IMR-90 (cell line): ENCODE measurements around the gene MAPK1.

Source experiments
- BHLHE40 ChIP-seq: fragments of 150-350 bp; IDR thresholded peaks from 2 replicates; pipeline ENCODE4 v1.6.1; 2016; ENCODE audit warnings: mild to moderate bottlenecking, low read depth, low read length
- CEBPB ChIP-seq: IDR thresholded peaks from 2 replicates; pipeline ENCODE4 v1.6.1; 2012; ENCODE audit warnings: low read depth, low read length, improper control_type of control experiment
- CHD1 ChIP-seq: IDR thresholded peaks from 2 replicates; pipeline ENCODE4 v1.6.1; 2012; ENCODE audit warnings: low read depth, low read length, improper control_type of control experiment
- CTCF ChIP-seq: conservative IDR thresholded peaks from 2 replicates; pipeline ENCODE4 v1.5.1; 2012; ENCODE audit warnings: mild to moderate bottlenecking, low read depth, low read length, improper control_type of control experiment
- ELK1 ChIP-seq: fragments of 150-350 bp; IDR thresholded peaks from 2 replicates; pipeline ENCODE4 v1.6.1; 2016; ENCODE audit warnings: low read depth, mild to moderate bottlenecking, low read length, moderate library complexity, borderline replicate concordance
- MAZ ChIP-seq: IDR thresholded peaks from 2 replicates; pipeline ENCODE4 v1.6.1; 2012; ENCODE audit warnings: low read depth, mild to moderate bottlenecking, low read length, improper control_type of control experiment, moderate library complexity, borderline replicate concordance
- MXI1 ChIP-seq: IDR thresholded peaks from 2 replicates; pipeline ENCODE4 v1.6.1; 2012; ENCODE audit warnings: low read depth, mild to moderate bottlenecking, low read length, moderate library complexity, borderline replicate concordance
- NFE2L2 ChIP-seq: fragments of 150-350 bp; IDR thresholded peaks from 2 replicates; pipeline ENCODE4 v1.6.1; 2016; ENCODE audit warnings: low read depth, mild to moderate bottlenecking, low read length
- POLR2A ChIP-seq: IDR thresholded peaks from 2 replicates; pipeline ENCODE4 v1.6.1; 2012; ENCODE audit warnings: mild to moderate bottlenecking, low read depth, low read length
- RAD21 ChIP-seq: IDR thresholded peaks from 2 replicates; pipeline ENCODE4 v1.6.1; 2012; ENCODE audit warnings: low read length, improper control_type of control experiment
- RCOR1 ChIP-seq: IDR thresholded peaks from 2 replicates; pipeline ENCODE4 v1.6.1; 2012; ENCODE audit warnings: mild to moderate bottlenecking, low read length, improper control_type of control experiment; ENCODE audit not compliant: insufficient replicate concordance
- RFX5 ChIP-seq: IDR thresholded peaks from 2 replicates; pipeline ENCODE4 v1.8.0; 2012; ENCODE audit warnings: low read depth, mild to moderate bottlenecking, low read length, moderate library complexity
- SMC3 ChIP-seq: fragments of 150-350 bp; IDR thresholded peaks from 2 replicates; pipeline ENCODE4 v1.6.1; 2016; ENCODE audit warnings: low read depth, mild to moderate bottlenecking, antibody characterized with exemption, low read length, moderate library complexity
- USF2 ChIP-seq: fragments of 150-350 bp; IDR thresholded peaks from 2 replicates; pipeline ENCODE4 v1.6.1; 2017; ENCODE audit warnings: mild to moderate bottlenecking, antibody characterized with exemption, low read length, low read depth

- no peak for TF ChIP-seq MXI1
- no peak for TF ChIP-seq CTCF
- no peak for TF ChIP-seq POLR2A
- TF ChIP-seq USF2: no peak
- TF ChIP-seq SMC3: no peak
- TF ChIP-seq RCOR1: no peak
- TF ChIP-seq RAD21: no peak
- no peak for TF ChIP-seq BHLHE40
- no peak for TF ChIP-seq CHD1
- TF ChIP-seq MAZ: no peak
- TF ChIP-seq RFX5: no peak
- no peak for TF ChIP-seq ELK1
- TF ChIP-seq NFE2L2: no peak
- TF ChIP-seq CEBPB: no peak
These were observed 30.0 kb downstream of the MAPK1 start for GRCh38 chr22:21837248-21837979.
